ENCODE data around the gene CHERP.
"Not testable (repeated sequence)": the region's sequence is repeated elsewhere in the genome, so short reads cannot be mapped to it uniquely, and the experiment has no call there.

Gene CHERP

DNA sequence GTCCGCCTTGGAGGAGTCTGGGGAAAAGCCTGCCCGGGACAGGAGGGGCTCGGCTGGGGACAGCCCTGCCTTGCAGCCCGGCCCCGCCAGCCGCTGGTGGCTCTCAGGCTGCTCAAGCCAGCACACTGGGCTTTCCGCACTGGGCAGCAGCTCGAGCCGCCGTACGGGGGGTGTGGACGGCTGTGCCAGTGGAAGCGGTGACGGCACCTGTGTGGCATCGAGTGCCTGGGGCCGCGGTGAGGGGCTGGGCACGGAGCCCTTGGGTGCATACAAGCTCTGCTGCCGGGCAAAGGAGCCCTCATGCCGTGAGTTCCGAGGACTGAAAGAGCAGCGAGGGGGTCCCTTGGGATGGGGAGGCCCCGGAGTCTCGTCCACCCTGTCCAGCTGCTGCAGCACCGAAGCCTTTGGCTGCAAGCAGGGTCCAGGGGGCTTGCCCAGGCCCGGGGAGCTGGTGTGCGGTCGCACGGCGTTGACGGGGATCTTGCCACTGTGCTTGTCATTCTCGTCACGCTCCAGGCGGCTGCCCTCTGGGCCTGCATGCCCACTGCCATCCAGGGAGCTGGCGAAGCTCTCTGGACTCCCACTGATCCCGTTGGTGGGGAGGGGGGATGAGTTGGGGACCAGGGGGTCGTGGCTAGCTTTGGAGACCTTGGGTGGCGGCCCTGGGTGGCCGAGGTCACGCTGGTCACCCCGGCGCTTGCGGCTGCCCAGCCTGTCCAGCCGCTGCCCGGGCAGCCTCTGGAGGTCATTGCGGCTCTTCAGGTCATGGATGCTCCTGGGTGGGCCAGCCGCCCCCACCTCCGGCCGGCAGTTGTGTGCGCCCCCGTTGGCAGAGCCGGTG, 34.7 kb upstream of the CHERP start:
- DNase-seq (ENCODE audit: low read depth), result no peak

DNA sequence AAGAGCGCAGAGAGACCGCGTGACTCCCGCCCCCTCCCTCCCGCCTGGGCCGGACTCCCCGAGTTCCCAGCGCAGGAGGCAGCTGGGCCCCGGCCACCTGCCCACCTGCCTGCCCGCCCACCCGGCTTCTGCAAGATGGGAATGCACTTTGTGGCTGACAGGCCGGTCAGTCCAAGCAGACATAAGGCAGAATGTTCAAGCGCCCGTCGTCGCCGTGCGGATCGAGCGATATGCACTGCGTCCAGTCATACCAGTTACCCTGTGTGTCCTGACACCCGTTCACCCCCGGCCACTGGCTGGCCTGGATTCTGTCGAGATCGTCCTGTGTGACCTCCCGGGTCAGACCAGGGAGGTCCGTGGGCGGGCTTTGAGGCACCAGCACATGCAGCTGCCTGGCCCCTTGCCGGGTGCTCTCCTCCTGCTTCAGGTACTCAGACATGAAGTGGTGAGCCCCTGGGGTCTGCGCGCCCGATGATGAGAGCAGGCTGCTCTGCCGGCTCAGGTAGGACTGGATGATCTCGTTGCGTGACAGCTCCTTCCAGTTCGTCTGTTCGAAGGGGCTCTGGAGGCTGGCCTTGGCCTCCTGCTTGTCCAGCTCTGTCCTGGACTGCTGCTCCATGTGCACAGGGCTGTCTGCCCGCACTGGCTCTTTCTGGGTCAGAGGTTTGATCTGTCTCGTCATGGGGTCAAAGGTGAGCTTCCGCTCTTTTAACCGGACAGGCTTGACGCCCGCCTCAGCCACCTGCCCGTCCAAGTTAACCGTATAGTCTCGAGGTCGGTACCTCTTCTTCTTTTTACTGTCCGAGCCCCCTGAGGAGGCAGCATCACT, 33.8 kb upstream of the CHERP start:
- DNase-seq (ENCODE audit: low read depth), result no peak

DNA sequence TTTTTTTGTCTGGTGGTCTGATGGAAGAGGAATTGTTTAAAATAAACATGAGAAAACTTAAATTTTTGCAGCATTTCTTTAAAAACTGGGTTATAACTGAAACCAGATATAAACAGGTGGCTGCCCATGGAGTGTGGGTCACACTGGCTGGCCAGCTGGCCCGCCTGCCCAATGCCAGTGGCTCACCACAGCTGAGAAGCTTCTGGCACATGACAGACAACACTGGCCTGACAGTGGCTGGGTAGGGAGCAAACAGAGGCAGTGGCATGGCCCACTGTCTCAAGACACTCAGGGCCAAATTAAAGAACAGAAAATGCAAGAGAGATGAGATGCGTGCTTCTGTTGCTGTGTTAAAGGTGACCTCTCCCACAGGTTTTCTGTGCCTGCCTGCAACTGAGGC, 33.0 kb upstream of the CHERP start:
- DNase-seq (ENCODE audit: low read depth), result no peak

DNA sequence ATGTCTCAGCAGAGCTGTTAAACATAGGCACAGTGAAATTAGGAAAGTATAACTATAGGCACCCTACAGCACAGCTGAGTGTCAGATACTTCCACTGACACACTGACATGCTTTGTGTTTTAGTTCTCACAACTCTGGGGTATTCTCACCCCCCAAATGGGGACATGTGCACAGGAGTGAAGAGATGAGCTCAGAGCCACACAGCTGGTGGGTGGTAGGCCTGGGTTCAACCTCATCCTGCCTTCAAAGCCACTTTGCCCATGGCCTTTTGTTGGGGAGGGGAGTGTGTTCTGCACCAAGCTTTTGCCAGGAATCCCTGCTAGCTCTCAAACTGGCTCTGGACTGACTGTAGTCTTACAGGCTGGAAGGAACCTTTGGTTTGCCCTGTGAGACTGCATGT, 31.7 kb upstream of the CHERP start:
- no peak for DNase-seq (ENCODE audit: low read depth)

DNA sequence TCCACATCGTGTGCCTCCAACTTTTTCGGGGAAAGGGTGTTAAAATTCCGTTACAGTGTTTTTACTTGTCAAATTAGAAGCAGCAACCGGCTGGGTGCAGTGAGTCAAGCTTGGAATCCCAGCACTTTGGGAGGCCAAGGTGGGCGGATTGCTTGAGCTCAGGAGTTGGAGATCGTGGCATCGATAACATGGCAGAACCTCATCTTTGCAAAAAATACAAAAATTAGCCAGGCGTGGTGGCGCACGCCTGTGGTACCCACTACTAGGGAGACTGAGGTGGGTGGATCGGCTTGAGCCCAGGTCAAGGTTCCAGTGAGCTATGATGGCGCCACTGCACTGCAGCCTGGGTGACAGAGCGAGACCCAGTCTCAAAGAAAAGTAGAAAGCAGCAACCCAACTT, 31.1 kb upstream of the CHERP start:
- DNase-seq (ENCODE audit: low read depth), result no peak

DNA sequence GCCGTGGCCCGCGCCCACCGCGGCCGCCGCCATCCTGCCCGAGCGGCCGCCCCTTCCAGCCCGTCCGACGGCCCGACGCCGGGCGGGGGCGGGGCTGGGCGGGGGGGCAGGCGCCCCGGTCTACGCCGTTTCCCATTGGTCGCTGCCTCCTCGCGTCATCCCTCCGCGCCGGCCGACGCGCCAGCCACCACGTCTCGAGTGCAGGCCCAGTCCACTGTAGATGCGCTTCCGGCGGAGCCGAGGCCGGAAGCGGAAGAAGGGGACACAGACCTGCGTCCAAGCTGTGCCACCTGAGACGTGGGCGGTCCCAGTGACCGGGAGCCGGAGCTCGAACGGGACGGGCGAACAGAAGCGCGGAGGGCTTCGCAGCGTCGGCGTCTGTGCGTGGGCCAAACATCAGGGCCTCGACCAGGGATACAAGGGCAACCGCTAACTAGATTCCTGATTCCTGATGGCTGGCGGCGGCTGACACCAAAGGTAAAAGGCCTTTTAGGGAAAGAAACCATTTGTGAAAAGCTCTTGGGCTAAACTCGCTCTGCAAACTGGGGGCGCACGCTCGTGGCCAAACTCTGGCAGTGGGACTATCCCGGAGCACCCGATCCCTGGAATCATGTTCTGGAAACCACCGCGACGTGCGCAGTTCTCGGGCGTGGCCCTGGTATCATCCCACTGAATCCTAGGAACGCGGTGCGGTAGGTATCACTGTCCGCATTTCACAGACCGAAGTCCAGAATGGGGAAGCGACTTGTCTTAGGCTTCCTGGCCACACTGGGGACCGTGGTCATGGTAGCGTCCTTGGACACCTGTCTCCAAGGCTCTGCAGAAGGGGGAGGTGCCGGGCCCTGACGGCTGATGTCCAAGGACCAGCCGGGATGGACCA, 30.3 kb upstream of the CHERP start, which contains the start of gene SLC35E1:
SLC35E1 (minus strand) TSS at position 84 of the 880 bp plus-strand sequence; CDS start at position 33, 51 bp downstream.
- DNase-seq (ENCODE audit: low read depth), result peak; percentile 96

DNA sequence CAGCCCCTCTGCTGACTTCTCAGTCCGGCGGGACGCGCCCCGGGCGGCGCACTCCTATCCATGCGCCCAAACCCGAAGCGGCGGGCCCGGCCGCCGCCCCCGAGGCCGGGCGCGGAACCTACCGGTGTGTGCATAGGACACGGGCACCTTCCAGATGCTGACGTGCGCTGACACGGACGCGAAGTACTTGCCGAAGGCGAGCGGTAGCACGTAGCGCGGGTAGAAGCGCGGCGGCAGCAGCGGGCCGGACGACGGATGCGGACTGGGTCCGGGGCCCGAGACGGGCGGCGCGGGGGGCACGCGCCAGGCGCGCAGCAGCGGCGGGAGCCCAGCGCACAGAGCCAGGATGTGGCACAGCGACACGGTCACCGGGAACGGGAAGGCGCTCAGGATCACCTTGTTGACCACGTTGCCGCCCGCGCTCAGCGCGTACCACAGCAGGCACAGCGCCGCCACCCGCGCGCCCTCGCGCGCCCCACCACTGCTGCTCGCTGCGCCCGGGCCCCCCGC, 29.6 kb upstream of the CHERP start:
- DNase-seq (ENCODE audit: low read depth), result no peak

DNA sequence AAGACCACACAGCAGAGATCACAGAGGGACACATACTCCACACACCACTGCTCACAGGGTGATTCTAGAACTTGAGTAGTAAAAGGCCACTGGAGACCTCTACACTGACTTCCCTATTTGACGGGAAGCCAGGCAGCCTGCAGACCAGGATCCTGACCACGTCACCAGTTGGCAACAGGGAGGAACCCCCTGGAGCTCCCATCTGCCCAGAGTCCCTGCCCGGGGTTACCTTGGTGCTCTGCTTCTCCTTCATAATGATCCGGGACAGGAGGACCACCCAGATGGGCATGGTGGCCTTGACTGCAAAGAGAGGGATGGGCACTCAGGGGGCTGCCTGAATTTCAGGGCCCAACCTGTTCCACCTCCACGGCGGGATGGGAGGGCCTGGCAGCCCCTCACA, 29.0 kb upstream of the CHERP start:
- DNase-seq (ENCODE audit: low read depth), result peak; percentile 60

DNA sequence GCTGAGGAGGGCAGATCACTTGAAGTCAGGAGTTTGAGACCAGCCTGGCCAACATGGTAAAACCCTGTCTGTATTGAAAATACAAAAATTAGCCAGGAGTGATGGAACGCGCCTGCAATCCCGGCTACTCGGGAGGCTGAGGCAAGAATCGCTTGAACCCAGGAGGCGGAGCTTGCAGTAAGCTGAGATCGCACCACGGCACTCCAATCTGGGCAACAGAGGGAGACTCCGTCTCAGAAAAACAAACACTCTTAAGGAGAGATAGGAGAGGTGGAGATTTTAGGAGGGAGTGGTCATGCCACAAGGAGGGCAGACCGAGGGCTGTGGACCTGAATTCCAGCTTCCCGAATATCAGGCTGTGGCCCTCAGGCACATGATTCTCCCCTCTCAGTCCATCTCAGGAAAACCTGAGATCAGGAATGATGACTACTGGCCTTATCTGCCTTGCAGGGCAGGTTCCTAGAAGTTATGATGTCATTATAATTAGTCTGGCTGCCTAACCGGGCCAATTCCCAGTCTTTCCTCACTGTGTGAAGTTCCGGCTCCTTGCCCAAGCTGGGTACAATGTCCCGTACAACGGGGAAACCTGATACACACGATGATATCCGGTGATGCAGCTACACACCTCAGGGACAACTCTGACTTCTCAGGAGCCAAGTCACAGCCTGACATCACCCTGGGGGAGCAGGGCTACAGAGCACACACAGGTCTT, 27.5 kb upstream of the CHERP start:
- DNase-seq (ENCODE audit: low read depth), result no peak

DNA sequence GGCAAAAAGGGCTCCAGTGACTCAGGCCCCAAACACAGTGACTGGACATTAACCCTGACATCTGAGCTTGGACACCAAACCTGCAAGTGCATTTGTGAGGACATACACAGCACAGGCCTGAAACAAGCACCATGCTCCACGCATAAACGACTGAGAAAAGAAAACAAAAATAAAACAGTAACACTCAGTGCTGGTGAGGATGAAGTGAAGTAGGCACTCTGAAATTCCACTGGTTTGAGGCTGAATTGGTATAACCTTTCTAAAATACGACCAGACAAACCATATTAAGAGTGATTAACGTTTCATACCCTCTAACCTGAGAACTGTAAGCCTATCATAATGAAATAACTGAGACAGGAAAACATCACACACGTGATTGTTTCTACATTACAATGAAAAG, 24.5 kb upstream of the CHERP start:
- DNase-seq (ENCODE audit: low read depth), result no peak

DNA sequence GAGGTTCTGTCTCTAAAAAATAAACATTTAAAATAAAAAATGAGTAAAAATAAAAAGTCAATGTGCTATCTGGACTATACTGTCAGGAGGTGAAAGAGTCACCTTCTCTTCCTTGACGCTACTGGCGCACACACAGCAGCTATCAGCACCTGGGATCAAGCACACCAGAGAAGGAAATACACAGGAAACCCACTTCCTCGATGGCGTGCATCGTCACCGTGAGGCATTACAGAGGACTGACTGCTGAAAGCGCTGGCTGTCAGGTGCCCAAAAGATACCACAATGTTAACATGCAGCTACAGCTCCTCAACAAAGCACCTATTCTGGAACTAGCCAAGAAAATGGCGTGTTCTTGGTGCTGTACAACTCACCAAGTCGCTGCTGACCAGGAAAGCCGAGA, 23.9 kb upstream of the CHERP start:
- no peak for DNase-seq (ENCODE audit: low read depth)

DNA sequence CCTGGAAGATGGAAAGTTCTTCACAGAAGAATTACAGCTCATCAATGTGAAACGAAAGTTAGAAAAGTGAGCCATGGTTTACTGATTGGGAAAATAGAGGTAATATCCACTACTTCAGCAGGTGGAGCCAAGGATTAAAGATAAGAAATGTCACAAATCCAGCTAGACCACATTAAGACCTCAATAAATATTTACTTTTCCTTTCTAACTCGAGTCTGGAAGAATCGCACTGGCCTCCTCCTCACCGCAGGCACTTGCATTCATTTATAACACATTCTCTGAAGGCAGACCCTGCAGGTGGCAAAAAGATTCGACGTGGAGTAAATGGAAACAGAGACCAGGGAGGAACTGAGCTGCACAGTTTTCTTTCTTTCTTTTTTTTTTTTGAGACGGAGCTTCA, 22.6 kb upstream of the CHERP start:
- DNase-seq (ENCODE audit: low read depth), result no peak

DNA sequence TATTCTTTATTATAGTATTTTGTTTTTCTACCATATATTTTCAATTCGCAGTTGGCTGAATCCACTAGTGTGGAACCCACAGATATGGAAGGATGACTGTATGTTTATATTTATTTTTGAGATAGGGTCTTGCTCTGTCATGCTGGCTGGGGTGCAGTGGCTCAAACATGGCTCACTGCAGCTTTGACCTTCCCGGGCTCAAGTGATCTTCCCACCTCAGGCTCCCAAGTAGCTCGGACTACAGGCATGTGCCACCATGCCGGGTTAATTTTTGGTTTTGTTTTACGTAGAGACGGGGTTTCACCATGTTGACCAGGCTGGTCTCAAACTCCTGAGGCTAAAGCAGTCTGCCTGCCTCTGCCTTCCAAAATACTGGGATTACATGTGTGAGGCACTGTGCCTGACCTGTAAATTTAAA, 20.4 kb upstream of the CHERP start:
- no peak for DNase-seq (ENCODE audit: low read depth)

DNA sequence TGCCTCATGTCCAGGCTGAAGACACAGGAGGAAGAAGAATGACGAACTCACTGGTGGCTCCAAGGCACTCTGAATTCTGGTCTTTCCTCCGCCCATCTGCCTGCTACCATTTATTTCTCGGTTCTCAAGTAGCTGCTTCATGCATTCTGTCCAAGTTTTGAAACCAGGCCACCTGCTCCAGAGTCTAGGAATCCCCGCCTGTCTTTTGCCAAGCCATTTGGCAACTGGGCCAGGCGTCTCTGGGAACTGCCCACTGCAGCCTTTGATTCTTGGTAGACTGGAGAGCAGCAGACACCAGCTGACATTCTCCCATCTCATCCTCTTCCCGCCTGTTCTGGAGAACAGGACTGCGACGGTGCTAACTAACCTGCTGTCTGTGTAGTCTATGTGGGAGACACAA, 19.1 kb upstream of the CHERP start:
- no peak for DNase-seq (ENCODE audit: low read depth)

DNA sequence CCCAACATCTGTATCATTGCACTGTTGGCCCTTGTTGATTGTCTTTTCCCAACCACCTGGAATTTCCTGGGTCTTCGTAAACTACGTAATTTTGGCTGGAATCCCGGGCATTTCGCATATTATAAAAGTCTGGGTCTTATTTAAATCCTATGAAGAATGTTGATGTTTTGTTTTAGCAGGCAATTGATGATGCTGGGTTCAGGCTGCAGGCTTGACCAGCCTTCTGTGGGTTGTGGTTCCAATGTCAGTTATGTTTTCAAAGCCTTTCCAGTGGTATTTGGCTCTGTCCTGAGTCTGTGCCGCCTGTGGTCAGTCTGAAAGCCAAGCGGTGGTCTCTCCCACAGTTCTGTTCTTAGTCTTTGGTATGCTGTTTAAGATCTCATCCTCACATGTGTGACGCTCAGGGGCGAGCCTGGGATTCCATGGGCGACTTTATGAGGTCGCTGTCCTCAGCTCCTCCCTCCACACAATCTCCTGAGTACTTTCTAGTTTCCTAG, 17.6 kb upstream of the CHERP start:
- DNase-seq (ENCODE audit: low read depth), result no peak

DNA sequence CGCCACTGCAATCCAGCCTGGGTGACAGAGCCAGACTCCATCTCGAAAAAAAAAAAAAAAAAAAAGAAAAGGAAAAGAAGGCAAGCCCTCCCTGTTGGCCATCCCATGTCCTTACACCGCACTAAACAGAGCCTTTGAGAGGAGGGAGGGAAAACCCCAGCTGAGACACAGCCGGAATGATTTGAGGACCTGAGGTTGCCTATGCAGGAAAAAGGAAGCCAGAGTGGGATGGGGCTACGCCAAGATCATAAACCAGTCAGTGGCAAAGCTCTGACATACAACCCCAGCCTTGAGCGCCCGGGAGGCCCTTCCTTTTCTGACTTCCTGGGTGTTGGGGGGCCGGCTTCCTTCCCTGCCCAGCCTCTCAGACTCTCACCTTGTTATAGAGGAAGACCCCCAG, 12.5 kb upstream of the CHERP start:
- DNase-seq (ENCODE audit: low read depth), result no peak

DNA sequence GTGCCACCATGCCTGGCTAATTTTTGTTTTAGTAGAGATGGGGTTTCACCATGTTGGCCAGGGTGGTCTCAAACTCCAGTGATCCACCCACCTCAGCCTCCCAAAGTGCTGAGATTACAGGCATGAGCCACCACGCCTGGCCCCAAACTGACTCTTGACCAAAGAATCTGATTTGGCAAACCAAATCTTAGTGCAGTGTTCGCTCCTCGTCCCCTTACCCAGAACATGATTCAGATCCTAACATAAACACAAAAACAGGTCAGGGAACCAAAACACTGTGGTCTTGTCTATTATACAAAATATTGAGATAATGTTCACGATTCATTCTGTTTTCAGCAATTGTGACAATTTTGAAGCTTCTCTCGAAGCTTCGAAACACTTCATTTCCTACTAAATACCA, 9.7 kb upstream of the CHERP start:
- not testable (repeated sequence) for DNase-seq (ENCODE audit: low read depth)

DNA sequence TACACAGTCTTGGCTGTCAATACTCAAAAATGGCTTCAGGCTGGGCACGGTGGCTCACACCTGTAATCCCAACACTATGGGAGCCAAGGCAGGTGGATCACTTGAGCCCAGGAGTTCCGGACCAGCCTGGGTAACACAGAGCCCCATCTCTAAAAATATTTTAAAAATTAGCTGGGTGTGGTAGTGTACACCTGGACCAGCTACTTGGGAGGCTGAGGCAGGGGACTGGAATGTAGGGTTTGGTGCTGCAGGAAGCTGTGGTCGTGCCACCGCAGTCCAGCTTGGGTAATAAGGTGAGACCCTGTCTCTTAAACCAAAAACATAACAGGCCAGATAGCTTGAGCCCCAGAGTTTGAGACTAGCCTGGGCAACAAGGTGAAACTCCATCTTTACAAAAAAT, 6.7 kb upstream of the CHERP start:
- DNase-seq (ENCODE audit: low read depth), result no peak

DNA sequence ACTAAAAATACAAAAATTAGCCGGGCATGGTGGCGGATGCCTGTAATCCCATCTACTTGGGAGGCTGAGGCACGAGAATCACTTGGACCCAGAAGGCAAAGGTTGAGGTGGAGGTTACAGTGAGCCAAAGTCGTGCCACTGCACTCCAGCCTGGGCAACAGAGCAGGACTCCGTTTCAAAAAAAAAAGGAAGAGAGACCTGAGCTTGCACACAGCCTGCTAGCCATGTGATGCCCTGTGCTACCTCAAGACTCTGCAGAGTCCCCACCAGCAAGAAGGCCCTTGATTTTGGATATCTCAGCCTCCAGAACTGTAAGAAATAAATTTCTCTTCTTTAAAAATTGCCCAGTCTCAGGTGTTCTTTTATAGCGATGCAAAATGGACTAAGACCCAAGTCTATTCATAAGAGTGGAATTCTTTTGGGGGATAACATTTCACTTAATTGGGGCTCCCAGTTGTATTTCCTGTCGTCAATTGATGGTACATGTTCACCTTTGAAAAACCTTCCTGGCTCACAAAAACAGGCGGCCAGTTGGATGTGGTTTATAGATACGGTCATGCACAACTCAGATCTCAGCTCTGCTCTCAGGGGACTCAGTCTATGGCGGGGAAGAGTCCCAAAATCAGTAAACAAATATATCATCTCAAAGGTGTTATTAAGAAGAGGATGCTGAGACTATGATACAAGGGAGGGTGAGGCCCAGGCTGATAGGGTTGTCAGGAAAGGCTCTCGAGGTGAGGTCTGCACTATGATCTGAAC, 2.4 kb upstream of the CHERP start:
- DNase-seq (ENCODE audit: low read depth), result no peak

DNA sequence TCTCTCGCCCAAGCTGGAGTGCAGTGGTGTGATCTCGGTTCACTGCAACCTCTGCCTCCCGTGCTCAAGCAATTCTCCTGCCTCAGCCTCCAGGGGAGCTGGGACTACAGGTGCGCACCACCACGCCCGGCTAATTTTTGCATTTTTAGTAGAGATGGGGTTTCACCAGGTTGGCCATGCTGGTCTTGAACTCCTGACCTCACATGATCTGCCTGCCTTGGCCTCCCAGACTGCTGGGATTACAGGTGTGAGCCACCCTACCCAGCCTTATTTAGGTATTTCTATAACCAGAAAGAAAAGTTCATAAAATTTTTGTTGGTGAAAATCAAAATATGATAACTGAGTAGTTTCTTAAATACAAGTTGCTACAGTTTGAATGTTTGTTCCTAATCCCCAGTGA, 1.5 kb upstream of the CHERP start:
- not testable (repeated sequence) for DNase-seq (ENCODE audit: low read depth)

All from EH (cell line).